H1 (cell line): ENCODE data around the gene GNG10. TPM values are rescaled to one million over a fixed set of nuclear protein-coding genes. Genes with fewer than 3 reads are reported as not detected.
"Not testable (repeated sequence)": the region's sequence is repeated elsewhere in the genome, so short reads cannot be mapped to it uniquely, and the experiment has no call there.

Source experiments
- CTCF ChIA-PET: fragments of 300-600 bp; sonication (Branson Sonifier 250); formaldehyde crosslinking; loops from one replicate; lab custom pipeline; 2021; ENCODE audit not compliant: partially characterized antibody; lab: Charles Lee
- POLR2A ChIA-PET: fragments of 300-600 bp; sonication (Branson Sonifier 250); formaldehyde crosslinking; loops from one replicate; lab custom pipeline; 2021; ENCODE audit warnings: inconsistent platforms; ENCODE audit not compliant: partially characterized antibody; lab: Charles Lee
- DNase-seq, 2 experiments: peaks; one replicate each; pipeline versions ENCODE4 v3.0.0 to v3.0.0-alpha.2; 2010 to 2022; ENCODE audit warnings: low spot score in 2 of 2, low read depth in 1 of 2, mixed read lengths in 1 of 2
- FAIRE-seq: peaks from 2 replicates; lab custom pipeline; 2011; peaks lifted over from hg19 to GRCh38; lab: Jason Lieb, UNC
- H2AFZ ChIP-seq: 2 replicates; pipeline ENCODE4 v1.8.1; 2012; ENCODE audit warnings: low read length, inconsistent platforms
- H2AK5ac ChIP-seq: 2 replicates; pipeline ENCODE4 v1.6.1; 2013; ENCODE audit warnings: low read depth, low read length
- H2BK120ac ChIP-seq: replicated peaks from 2 replicates; pipeline ENCODE3; 2013; ENCODE audit warnings: low read depth, low read length, inconsistent platforms
- H2BK12ac ChIP-seq: 2 replicates; pipeline ENCODE4 v1.6.1; 2013; ENCODE audit warnings: low read depth, low read length
- H2BK15ac ChIP-seq: 2 replicates; pipeline ENCODE4 v1.6.1; 2013; ENCODE audit warnings: low read length
- H2BK20ac ChIP-seq: 2 replicates; pipeline ENCODE4 v1.6.1; 2013; ENCODE audit warnings: low read length
- H2BK5ac ChIP-seq: 2 replicates; pipeline ENCODE4 v1.6.1; 2013; ENCODE audit warnings: low read depth, low read length
- H3K14ac ChIP-seq: 2 replicates; pipeline ENCODE4 v1.6.1; 2013; ENCODE audit warnings: inconsistent platforms; ENCODE audit not compliant: insufficient read length
- H3K18ac ChIP-seq: 2 replicates; pipeline ENCODE4 v1.6.1; 2013; ENCODE audit warnings: low read length; ENCODE audit errors: extremely low read depth
- H3K23ac ChIP-seq: 2 replicates; pipeline ENCODE4 v1.6.1; 2013; ENCODE audit warnings: inconsistent platforms; ENCODE audit not compliant: insufficient read length
- H3K23me2 ChIP-seq: 2 replicates; pipeline ENCODE4 v1.6.1; 2013; ENCODE audit warnings: low read depth, low read length
- H3K27ac ChIP-seq: 2 replicates; pipeline ENCODE4 v1.6.1; 2011; ENCODE audit warnings: low read depth, low read length, inconsistent platforms
- H3K27me3 ChIP-seq, 4 experiments: replicated peaks in 1 of 4; 1 replicate in 1 of 4; 2 replicates in 3 of 4; pipeline versions ENCODE4 v1.6.1 to v1.8.1; 2011 to 2013; ENCODE audit warnings: low read length in 3 of 4, mild to moderate bottlenecking in 3 of 4, inconsistent platforms in 2 of 4, mixed read lengths in 2 of 4, moderate library complexity in 1 of 4; ENCODE audit not compliant: control insufficient read depth in 3 of 4, insufficient read depth in 3 of 4; ENCODE audit errors: extremely low read depth in 1 of 4
- H3K36me3 ChIP-seq, 4 experiments: 2 replicates each; pipeline versions ENCODE4 v1.6.1 to v1.8.1; 2011 to 2013; ENCODE audit warnings: mild to moderate bottlenecking in 4 of 4, low read length in 3 of 4, moderate library complexity in 2 of 4, control low read depth in 1 of 4, inconsistent platforms in 1 of 4; ENCODE audit not compliant: insufficient read depth in 4 of 4, control insufficient read depth in 2 of 4
- H3K4ac ChIP-seq: replicated peaks from 2 replicates; pipeline ENCODE3; 2013; ENCODE audit warnings: low read length, low read depth, mixed read lengths, inconsistent platforms; ENCODE audit not compliant: insufficient read length
- H3K4me1 ChIP-seq, 4 experiments: replicated peaks in 1 of 4; 1 replicate in 1 of 4; 2 replicates in 3 of 4; pipeline versions ENCODE4 v1.6.1 to v1.8.1; 2011 to 2013; ENCODE audit warnings: low read length in 3 of 4, inconsistent platforms in 2 of 4, mixed read lengths in 1 of 4; ENCODE audit not compliant: insufficient read depth in 4 of 4, control insufficient read depth in 3 of 4
- H3K4me2 ChIP-seq, 2 experiments: 2 replicates each; pipeline versions ENCODE4 v1.6.1 to v1.8.1; 2011 to 2013; ENCODE audit warnings: low read depth in 2 of 2, low read length in 2 of 2, control low read depth in 1 of 2, inconsistent platforms in 1 of 2, mild to moderate bottlenecking in 1 of 2; ENCODE audit not compliant: insufficient read depth in 1 of 2
- H3K4me3 ChIP-seq, 4 experiments: fragments of 200-600, 300-600 bp in 1 of 4; sonication (generic), shearing (Covaris generic), sonication (Bioruptor Twin) in 1 of 4; 2 replicates each; pipeline versions ENCODE4 v1.5.1 to v1.8.1; 2011 to 2016; ENCODE audit warnings: low read length in 4 of 4, low read depth in 3 of 4, control low read depth in 2 of 4, inconsistent platforms in 2 of 4, mild to moderate bottlenecking in 2 of 4, mixed read lengths in 1 of 4, moderate library complexity in 1 of 4; ENCODE audit not compliant: insufficient read depth in 2 of 4; ENCODE audit errors: extremely low read depth in 1 of 4
- H3K56ac ChIP-seq: replicated peaks from 2 replicates; pipeline ENCODE3; 2013; ENCODE audit warnings: low read depth, mild to moderate bottlenecking, mixed read lengths, low read length, inconsistent platforms; ENCODE audit not compliant: insufficient read length
- H3K79me1 ChIP-seq: 2 replicates; pipeline ENCODE4 v1.6.1; 2013; ENCODE audit warnings: low read depth, low read length, control low read depth
- H3K79me2 ChIP-seq, 2 experiments: 2 replicates each; pipeline versions ENCODE4 v1.6.1 to v1.8.1; 2012 to 2013; ENCODE audit warnings: low read length in 2 of 2, mild to moderate bottlenecking in 2 of 2, inconsistent platforms in 1 of 2; ENCODE audit not compliant: insufficient read depth in 2 of 2, control insufficient read depth in 1 of 2
- H3K9ac ChIP-seq, 4 experiments: replicated peaks in 1 of 4; 1 replicate in 1 of 4; 2 replicates in 3 of 4; pipeline versions ENCODE4 v1.6.1 to v1.8.1; 2011 to 2013; ENCODE audit warnings: low read depth in 3 of 4, low read length in 3 of 4, control low read depth in 2 of 4, mild to moderate bottlenecking in 2 of 4, moderate library complexity in 2 of 4, inconsistent platforms in 1 of 4; ENCODE audit errors: extremely low read depth in 1 of 4
- H3K9me3 ChIP-seq, 2 experiments: 2 replicates each; pipeline versions ENCODE4 v1.6.1 to v1.8.1; 2012 to 2013; ENCODE audit warnings: mild to moderate bottlenecking in 2 of 2, moderate library complexity in 2 of 2, control low read depth in 1 of 2, inconsistent platforms in 1 of 2, low read depth in 1 of 2, low read length in 1 of 2, mixed read lengths in 1 of 2; ENCODE audit not compliant: insufficient read depth in 2 of 2
- H4K20me1 ChIP-seq, 2 experiments: replicated peaks in 1 of 2; 2 replicates each; pipeline versions ENCODE3 to v1.8.1; 2011 to 2013; ENCODE audit warnings: inconsistent platforms in 2 of 2, low read length in 2 of 2, mild to moderate bottlenecking in 1 of 2; ENCODE audit not compliant: insufficient read depth in 2 of 2, control insufficient read depth in 1 of 2
- H4K5ac ChIP-seq: 2 replicates; pipeline ENCODE4 v1.6.1; 2013; ENCODE audit warnings: low read length, low read depth, mixed read lengths, inconsistent platforms; ENCODE audit not compliant: insufficient read length
- H4K8ac ChIP-seq: 2 replicates; pipeline ENCODE4 v1.8.0; 2013; ENCODE audit warnings: mild to moderate bottlenecking, moderate library complexity, low read length, inconsistent platforms; ENCODE audit not compliant: insufficient read depth; ENCODE audit errors: extremely low read depth
- H4K91ac ChIP-seq: replicated peaks from 2 replicates; pipeline ENCODE3; 2013; ENCODE audit warnings: low read length, mixed read lengths, inconsistent platforms; ENCODE audit not compliant: insufficient read length
- NRF1 ChIP-seq: IDR thresholded peaks from 2 replicates; pipeline ENCODE4 v1.6.1; 2011; ENCODE audit warnings: mild to moderate bottlenecking, low read depth, low read length, improper control_type of control experiment
- WGBS, 2 experiments: shearing (Covaris generic) in 1 of 2; methylation state at CpG; one replicate each; pipeline versions ENCODE4 v1.1.6 to v1.1.7; 2013 to 2015; ENCODE audit warnings: low lambda C conversion rate in 2 of 2, mixed read lengths in 2 of 2, inconsistent platforms in 1 of 2, low coverage in 1 of 2, missing lambda C conversion rate in 1 of 2; ENCODE audit not compliant: insufficient replicate concordance in 2 of 2, insufficient coverage in 1 of 2, insufficient read length in 1 of 2; ENCODE audit errors: extremely low coverage in 1 of 2, missing lambda C conversion rate in 1 of 2; 5-methylcytosine and 5-hydroxymethylcytosine counted together
- polyA plus RNA-seq, 7 experiments: library from polyadenylated mRNA; depleted of rRNA in 3 of 7; stranded (reverse) in 5 of 7; unstranded in 2 of 7; fragments of >200 nt in 5 of 7; fragments of 200-250 nt in 2 of 7; gene quantifications; 1 replicate in 5 of 7; 2 replicates in 1 of 7; 4 replicates in 1 of 7; pipeline versions ENCODE4 v1.2.1 to v1.2.3, GENCODE V29; 2011 to 2013; ENCODE audit warnings: missing spikeins in 2 of 7, mixed read lengths in 2 of 7
- total RNA-seq: library from RNA; stranded (reverse); fragmentation: NEBNext Ultra II Directional; extraction: Animal tissue kit (Norgen Biotek cat#: 25700); gene quantifications from 2 replicates; pipeline ENCODE4 v1.2.1, GENCODE V29; 2021

Gene GNG10
- total and polyA plus RNA-seq, 2 of the 8 experiments (the other 6 are each of a cell fraction or from before 2014, with no cell fraction given), result 24.7 to 28.5 TPM

GRCh38 chr9:111668026-111668573 lies 6.7 kb downstream of the GNG10 start (continued):
- no peak for TF ChIP-seq NRF1

GRCh38 chr9:111668601-111669000 lies 7.2 kb downstream of the GNG10 start:
- H4K8ac ChIP-seq, H2BK12ac ChIP-seq, H4K91ac ChIP-seq, H3K4ac ChIP-seq, H2AFZ ChIP-seq, H2BK20ac ChIP-seq, FAIRE-seq, H3K79me1 ChIP-seq, DNase-seq, CTCF ChIA-PET, H3K56ac ChIP-seq, H3K4me2 ChIP-seq, H3K9me3 ChIP-seq, H3K4me1 ChIP-seq, H3K36me3 ChIP-seq, H3K27me3 ChIP-seq, H4K20me1 ChIP-seq, H2AK5ac ChIP-seq, H3K23ac ChIP-seq, H3K9ac ChIP-seq, H2BK120ac ChIP-seq, POLR2A ChIA-PET, H3K18ac ChIP-seq, H3K14ac ChIP-seq, H2BK5ac ChIP-seq, H3K4me3 ChIP-seq, H4K5ac ChIP-seq, H2BK15ac ChIP-seq, H3K27ac ChIP-seq, H3K23me2 ChIP-seq: not testable (repeated sequence)
- WGBS, 2 experiments, result 98% methylated on average over 11 of the region's 11 CpGs; no CpG with 5 or more reads in 1 of the 2 experiments
- H3K79me2 ChIP-seq, result peaks cover 0 to 12% of the 10 kb centered on the region in 2 experiments; a peak in 1 of 4 replicates
